ENCODE results near the gene HEXIM1.

Gene HEXIM1

GRCh38 chr17:45143094-45143670 is 5.1 kb upstream of the HEXIM1 start:
- POLR2A ChIA-PET (ENCODE audit: low non-redundant PET) = interaction anchor here (0.5 to 1.0 kb wide), 2 partner anchors 8 to 10 kb away, joined by 3 to 4 read pairs; partner anchors contain the start of gene ACBD4
- H3K27ac ChIP-seq = peak overlapping the region; percentile 95
- no peak for DNase-seq (ENCODE audit: low spot score)
- CTCF ChIA-PET = interaction anchor here (0.7 to 1.4 kb wide), 3 partner anchors 8 to 54 kb away, joined by 3 to 10 read pairs (median 9); partner anchors contain the start of gene ACBD4
- TF ChIP-seq, protein P1, sequence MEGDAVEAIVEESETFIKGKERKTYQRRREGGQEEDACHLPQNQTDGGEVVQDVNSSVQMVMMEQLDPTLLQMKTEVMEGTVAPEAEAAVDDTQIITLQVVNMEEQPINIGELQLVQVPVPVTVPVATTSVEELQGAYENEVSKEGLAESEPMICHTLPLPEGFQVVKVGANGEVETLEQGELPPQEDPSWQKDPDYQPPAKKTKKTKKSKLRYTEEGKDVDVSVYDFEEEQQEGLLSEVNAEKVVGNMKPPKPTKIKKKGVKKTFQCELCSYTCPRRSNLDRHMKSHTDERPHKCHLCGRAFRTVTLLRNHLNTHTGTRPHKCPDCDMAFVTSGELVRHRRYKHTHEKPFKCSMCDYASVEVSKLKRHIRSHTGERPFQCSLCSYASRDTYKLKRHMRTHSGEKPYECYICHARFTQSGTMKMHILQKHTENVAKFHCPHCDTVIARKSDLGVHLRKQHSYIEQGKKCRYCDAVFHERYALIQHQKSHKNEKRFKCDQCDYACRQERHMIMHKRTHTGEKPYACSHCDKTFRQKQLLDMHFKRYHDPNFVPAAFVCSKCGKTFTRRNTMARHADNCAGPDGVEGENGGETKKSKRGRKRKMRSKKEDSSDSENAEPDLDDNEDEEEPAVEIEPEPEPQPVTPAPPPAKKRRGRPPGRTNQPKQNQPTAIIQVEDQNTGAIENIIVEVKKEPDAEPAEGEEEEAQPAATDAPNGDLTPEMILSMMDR (conservative IDR thresholded peaks at IDR 0.05; ENCODE audit: low read depth) = no peak

DNA sequence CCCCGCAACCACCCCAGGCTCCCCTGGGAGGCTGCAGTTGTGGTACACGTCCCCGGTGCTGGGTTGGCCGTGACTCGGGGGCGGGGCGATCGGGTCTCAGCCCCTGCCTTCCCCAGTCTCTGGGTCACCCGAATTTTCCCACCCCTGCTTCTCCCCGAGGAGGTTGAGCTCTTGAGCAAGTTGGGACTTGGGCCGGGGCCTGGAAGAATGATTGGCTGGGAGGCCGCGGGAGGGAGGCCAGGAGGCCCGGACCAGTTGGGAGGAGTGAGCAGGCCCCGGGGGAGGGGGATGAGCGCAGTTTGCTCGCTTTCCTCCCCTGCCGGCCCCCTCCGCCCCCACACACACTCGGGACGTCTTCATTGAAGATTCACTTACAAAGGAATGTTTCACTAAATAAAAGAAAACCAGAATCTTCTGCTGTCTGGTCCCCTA is 4.5 kb upstream of the HEXIM1 start:
- ChIA-PET POLR2A (ENCODE audit: low non-redundant PET) (interaction anchor here (0.5 to 1.0 kb wide), 2 partner anchors 8 to 9 kb away, joined by 3 to 4 read pairs; partner anchors contain the start of gene ACBD4), CTCF (interaction anchor here (0.6 to 1.4 kb wide), 3 partner anchors 8 to 1956 kb away, joined by 3 to 10 read pairs (median 9); partner anchors contain the start of gene ACBD4)
- TF ChIP-seq, protein P1 (conservative IDR thresholded peaks at IDR 0.05; ENCODE audit: low read depth) = no peak
- DNase-seq (ENCODE audit: low spot score) = no peak
- peak overlapping the region; percentile 95 for H3K27ac ChIP-seq

DNA sequence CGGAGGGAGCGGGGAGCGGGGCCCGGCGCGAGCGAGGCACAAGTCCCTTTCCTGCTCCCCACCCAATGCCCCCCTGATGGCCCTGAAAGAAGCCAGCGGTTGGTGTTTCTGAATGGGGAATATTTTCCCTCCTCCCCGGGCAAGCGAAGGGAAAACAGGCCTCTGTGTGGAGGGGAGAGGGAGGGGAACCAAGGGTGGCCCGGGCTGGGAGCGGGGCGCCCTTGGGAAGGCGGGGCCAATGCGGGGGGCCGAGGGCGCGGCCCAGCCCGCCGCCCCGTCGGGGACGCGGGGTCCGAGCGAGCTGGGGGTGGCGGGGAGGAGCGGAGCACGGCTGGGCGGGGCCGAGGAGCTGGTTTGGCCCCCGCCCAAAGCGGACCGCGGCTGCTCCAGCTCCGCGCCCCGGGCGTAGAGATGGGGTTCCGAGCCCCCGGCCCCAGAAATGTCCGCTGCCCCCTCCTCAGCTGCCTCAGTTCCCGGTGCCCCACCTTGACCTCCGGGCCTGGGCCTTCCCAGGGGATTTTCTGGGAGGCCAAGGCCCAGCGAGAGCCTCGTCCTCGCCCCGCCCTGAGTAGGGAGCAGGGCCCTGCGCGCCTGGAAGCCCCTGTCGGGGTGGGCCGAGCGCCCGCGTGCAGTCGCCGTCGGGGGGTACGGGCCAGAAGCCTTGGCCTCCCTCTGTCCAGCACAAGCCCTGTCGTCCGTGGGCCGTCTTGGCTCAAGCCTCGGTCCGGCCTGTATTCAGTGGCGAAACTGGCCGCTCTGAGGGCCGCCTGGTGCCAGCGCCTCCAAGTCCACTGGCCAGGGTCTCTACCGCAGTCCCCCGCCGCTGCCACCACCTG is 3.9 kb upstream of the HEXIM1 start:
- TF ChIP-seq, protein P1 (conservative IDR thresholded peaks at IDR 0.05; ENCODE audit: low read depth) = no peak
- CTCF ChIA-PET = interaction anchor here (0.6 to 1.4 kb wide), 3 partner anchors 9 to 1955 kb away, joined by 3 to 10 read pairs (median 9); partner anchors contain the start of gene ACBD4
- no peak for DNase-seq (ENCODE audit: low spot score)
- POLR2A ChIA-PET (ENCODE audit: low non-redundant PET) = interaction anchor here (0.5 to 1.0 kb wide), 2 partner anchors 9 to 11 kb away, joined by 4 to 6 read pairs; partner anchors contain the start of gene ACBD4
- peak overlapping the region; percentile 95 for H3K27ac ChIP-seq

GRCh38 chr17:45145035-45145389 is 3.3 kb upstream of the HEXIM1 start:
- H3K27ac ChIP-seq = peak overlapping the region; percentile 95
- ChIA-PET POLR2A (ENCODE audit: low non-redundant PET) (interaction anchor here (0.5 to 0.6 kb wide), 2 partner anchors 11 to 28 kb away, joined by 3 to 6 read pairs; no protein-coding TSS in a partner anchor), CTCF (interaction anchor here (1.7 kb wide), 1 partner anchor 10 kb away, joined by 8 read pairs; the partner anchor contains the start of gene ACBD4)
- DNase-seq (ENCODE audit: low spot score) = no peak
- TF ChIP-seq, protein P1 (conservative IDR thresholded peaks at IDR 0.05; ENCODE audit: low read depth) = no peak

DNA sequence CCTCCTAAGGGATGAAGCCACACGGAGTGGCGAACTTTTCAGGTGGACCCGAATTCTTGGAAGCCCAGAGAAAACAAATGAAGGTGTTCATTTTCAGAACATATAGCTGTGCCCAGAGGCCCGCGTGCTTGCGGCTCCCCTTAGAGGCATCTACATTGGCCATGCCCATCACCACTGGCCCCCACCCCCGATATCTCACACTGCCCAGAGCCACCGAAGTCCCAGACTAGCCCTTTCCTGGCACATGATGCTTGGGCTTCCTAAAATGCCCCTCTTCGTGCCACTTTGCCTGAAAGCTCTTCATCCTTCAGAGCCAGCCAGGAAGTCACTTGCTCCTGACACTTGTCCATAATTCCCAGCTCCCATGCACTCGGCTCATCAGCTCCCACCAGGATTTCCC is 2.1 kb upstream of the HEXIM1 start:
- POLR2A ChIA-PET (ENCODE audit: low non-redundant PET) = no interaction called here
- H3K27ac ChIP-seq = peak overlapping the region; percentile 95
- DNase-seq (ENCODE audit: low spot score) = no peak
- CTCF ChIA-PET = interaction anchor here (0.9 to 1.7 kb wide), 4 partner anchors 11 to 52 kb away, joined by 3 to 8 read pairs (median 4); partner anchors contain the start of genes ACBD4 and PLCD3
- TF ChIP-seq, protein P1 (conservative IDR thresholded peaks at IDR 0.05; ENCODE audit: low read depth) = no peak

DNA sequence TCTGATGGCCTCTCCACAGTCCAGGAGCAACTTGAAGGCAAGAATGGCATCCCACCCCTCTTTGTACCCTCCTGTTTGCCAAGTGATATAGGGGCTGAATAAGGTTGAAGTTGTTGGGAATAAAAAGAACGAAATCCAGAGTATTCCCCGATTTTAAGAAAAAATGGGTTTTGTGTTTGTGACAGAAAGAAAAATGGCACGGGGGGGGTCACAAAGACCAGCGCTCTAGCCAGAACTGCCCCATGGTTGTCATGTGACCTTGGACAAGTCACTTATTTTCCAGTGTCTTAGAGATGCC is 1.7 kb upstream of the HEXIM1 start:
- peak overlapping the region; percentile 95 for H3K27ac ChIP-seq
- TF ChIP-seq, protein P1 (conservative IDR thresholded peaks at IDR 0.05; ENCODE audit: low read depth) = no peak
- no peak for DNase-seq (ENCODE audit: low spot score)
- ChIA-PET POLR2A (ENCODE audit: low non-redundant PET) (no interaction called here), CTCF (interaction anchor here (0.9 to 1.7 kb wide), 4 partner anchors 11 to 52 kb away, joined by 3 to 8 read pairs (median 4); partner anchors contain the start of genes ACBD4 and PLCD3)

Data from RWPE1 (cell line).